Loucy (cell line): ENCODE results near the gene ZBTB8A.
"Not testable (repeated sequence)": the region's sequence is repeated elsewhere in the genome, so short reads cannot be mapped to it uniquely, and the experiment has no call there.

Source experiments
- H2AFZ ChIP-seq: fragments of 200-600 bp; sonication (generic); 2 replicates; pipeline ENCODE4 v1.6.0; 2016; ENCODE audit warnings: antibody characterized with exemption, mild to moderate bottlenecking, low read length, moderate library complexity
- H3F3A ChIP-seq: fragments of 200-600 bp; 2 replicates; pipeline ENCODE4 v1.6.0; 2016; ENCODE audit warnings: antibody characterized with exemption, low read depth, mild to moderate bottlenecking
- H3K27me3 ChIP-seq: fragments of 200-600 bp; sonication (generic); 2 replicates; pipeline ENCODE4 v1.6.1; 2014; ENCODE audit warnings: low read length, mild to moderate bottlenecking; ENCODE audit not compliant: insufficient read depth, poor library complexity, severe bottlenecking
- H3K36me3 ChIP-seq: fragments of 200-600 bp; sonication (generic); 2 replicates; pipeline ENCODE4 v1.6.1; 2016; ENCODE audit warnings: low read length; ENCODE audit not compliant: insufficient read depth
- H3K4me1 ChIP-seq: fragments of 200-600 bp; sonication (generic); 2 replicates; pipeline ENCODE4 v1.5.1; 2014; ENCODE audit warnings: low read length, mild to moderate bottlenecking; ENCODE audit not compliant: insufficient read depth, poor library complexity, severe bottlenecking
- H3K4me2 ChIP-seq: fragments of 200-600 bp; sonication (generic); 2 replicates; pipeline ENCODE4 v1.6.0; 2014; ENCODE audit warnings: antibody characterized with exemption, low read length, low read depth, mild to moderate bottlenecking; ENCODE audit not compliant: poor library complexity, severe bottlenecking
- H3K4me3 ChIP-seq: fragments of 200-600 bp; sonication (generic); 2 replicates; pipeline ENCODE4 v1.5.1; 2014; ENCODE audit warnings: low read length, mild to moderate bottlenecking, mixed read lengths; ENCODE audit not compliant: poor library complexity, severe bottlenecking
- H3K79me2 ChIP-seq: fragments of 200-600 bp; sonication (generic); 2 replicates; pipeline ENCODE4 v1.6.1; 2014; ENCODE audit warnings: low read length; ENCODE audit not compliant: insufficient read depth
- H3K9ac ChIP-seq: fragments of 200-600 bp; sonication (generic); 2 replicates; pipeline ENCODE4 v1.6.0; 2014; ENCODE audit warnings: mild to moderate bottlenecking, low read depth, low read length, moderate library complexity; ENCODE audit not compliant: poor library complexity, severe bottlenecking
- H3K9me2 ChIP-seq: fragments of 200-600 bp; sonication (generic); replicated peaks from 2 replicates; pipeline ENCODE4 v1.6.1; 2016; ENCODE audit warnings: low read depth, low read length, mixed read lengths
- H3K9me3 ChIP-seq: fragments of 200-600 bp; sonication (generic); 2 replicates; pipeline ENCODE4 v1.6.1; 2014; ENCODE audit warnings: mild to moderate bottlenecking, antibody characterized with exemption, low read length, low read depth; ENCODE audit not compliant: insufficient read depth
- H4K20me1 ChIP-seq: fragments of 200-600 bp; sonication (generic); 2 replicates; pipeline ENCODE4 v1.6.0; 2014; ENCODE audit warnings: antibody characterized with exemption, low read length, mild to moderate bottlenecking; ENCODE audit not compliant: insufficient read depth, poor library complexity, severe bottlenecking
- EZH2phosphoT487 ChIP-seq: fragments of 200-600 bp; IDR thresholded peaks from 2 replicates; pipeline ENCODE4 v1.6.1; 2018; ENCODE audit warnings: antibody characterized with exemption, mild to moderate bottlenecking, moderate library complexity, borderline replicate concordance
- TF ChIP-seq, protein P1 (sequence below): fragments of 200-600 bp; sonication (generic); conservative IDR thresholded peaks from 2 replicates; pipeline ENCODE4 v1.5.1; 2014; ENCODE audit warnings: mild to moderate bottlenecking, antibody characterized with exemption, low read length

The ZBTB8A gene

GRCh38 chr1:32639489-32640075 lies 100.4 kb downstream of the ZBTB8A start:
- Histone ChIP-seq H3K79me2 (peaks cover 17% of the 10 kb centered on the region; the same call in 1 of the 2 replicates), H3F3A (no peaks in the 10 kb centered on the region), H4K20me1 (no peaks in the 10 kb centered on the region), H3K9ac (no peak overlapping the region), H3K9me2 (no peaks in the 10 kb centered on the region), H3K4me3 (no peak overlapping the region), H3K27me3 (no peaks in the 10 kb centered on the region), H3K9me3 (no peaks in the 10 kb centered on the region), H3K4me2 (no peak overlapping the region), H3K36me3 (no peaks in the 10 kb centered on the region), H2AFZ (no peak overlapping the region), H3K4me1 (no peaks in the 10 kb centered on the region)
- no peak for TF ChIP-seq EZH2phosphoT487
- TF ChIP-seq, protein P1, sequence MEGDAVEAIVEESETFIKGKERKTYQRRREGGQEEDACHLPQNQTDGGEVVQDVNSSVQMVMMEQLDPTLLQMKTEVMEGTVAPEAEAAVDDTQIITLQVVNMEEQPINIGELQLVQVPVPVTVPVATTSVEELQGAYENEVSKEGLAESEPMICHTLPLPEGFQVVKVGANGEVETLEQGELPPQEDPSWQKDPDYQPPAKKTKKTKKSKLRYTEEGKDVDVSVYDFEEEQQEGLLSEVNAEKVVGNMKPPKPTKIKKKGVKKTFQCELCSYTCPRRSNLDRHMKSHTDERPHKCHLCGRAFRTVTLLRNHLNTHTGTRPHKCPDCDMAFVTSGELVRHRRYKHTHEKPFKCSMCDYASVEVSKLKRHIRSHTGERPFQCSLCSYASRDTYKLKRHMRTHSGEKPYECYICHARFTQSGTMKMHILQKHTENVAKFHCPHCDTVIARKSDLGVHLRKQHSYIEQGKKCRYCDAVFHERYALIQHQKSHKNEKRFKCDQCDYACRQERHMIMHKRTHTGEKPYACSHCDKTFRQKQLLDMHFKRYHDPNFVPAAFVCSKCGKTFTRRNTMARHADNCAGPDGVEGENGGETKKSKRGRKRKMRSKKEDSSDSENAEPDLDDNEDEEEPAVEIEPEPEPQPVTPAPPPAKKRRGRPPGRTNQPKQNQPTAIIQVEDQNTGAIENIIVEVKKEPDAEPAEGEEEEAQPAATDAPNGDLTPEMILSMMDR, result no peak

DNA sequence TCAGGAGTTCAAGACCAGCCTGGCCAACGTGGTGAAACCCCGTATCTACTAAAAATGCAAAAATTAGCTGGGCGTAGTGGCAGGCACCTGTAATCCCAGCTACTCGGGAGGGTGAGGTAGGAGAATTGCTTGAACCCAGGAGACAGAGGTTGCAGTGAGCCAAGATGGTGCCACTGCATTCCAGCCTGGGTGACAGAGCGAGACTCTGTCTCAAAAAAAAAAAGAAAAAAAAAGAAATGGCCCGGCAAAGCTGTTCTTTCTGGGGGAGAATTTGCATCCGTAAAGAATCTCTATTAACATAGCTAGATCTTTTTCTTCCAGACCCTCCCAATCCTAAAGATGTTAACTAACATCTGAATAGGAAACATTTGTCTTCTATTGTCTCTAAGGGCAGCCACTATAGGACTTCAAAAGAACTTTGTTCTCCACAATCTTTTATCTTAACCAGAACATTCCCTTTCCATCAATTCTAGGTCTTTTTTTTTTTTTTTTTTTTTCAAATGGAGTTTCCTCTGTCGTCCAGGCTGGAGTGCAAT lies 103.1 kb downstream of the ZBTB8A start:
- H3K9ac ChIP-seq, H3K4me3 ChIP-seq, H3K4me1 ChIP-seq, H2AFZ ChIP-seq, H3K4me2 ChIP-seq, H4K20me1 ChIP-seq, H3K9me2 ChIP-seq, H3K27me3 ChIP-seq, H3F3A ChIP-seq, H3K36me3 ChIP-seq, H3K9me3 ChIP-seq: not testable (repeated sequence)
- H3K79me2 ChIP-seq, result peaks cover 24% of the 10 kb centered on the region

DNA sequence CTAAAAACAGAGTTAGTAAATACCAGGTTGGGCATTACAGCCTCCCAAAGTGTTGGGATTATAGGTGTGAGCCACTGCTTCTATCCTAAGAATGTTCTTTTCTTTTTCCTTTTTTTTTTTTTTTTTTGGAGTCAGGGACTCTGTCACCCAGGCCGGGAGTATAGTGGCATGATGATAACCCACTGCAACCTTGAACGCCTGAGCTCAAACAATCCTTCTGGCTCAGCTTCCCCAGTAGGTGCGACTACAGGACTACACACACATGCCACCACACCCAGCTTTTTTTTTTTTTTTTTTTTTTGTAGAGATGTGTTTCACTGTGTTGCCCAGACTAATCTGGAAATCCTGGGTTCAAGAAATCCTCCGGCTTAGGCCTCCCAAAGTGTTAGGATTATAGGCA lies 105.2 kb downstream of the ZBTB8A start:
- no peak overlapping the region for H3K4me3 ChIP-seq
- H3K79me2 ChIP-seq, result peaks cover 39% of the 10 kb centered on the region
- no peak overlapping the region for H3K4me2 ChIP-seq
- peaks cover 15% of the 10 kb centered on the region for H3K4me1 ChIP-seq
- no peaks in the 10 kb centered on the region for H3K27me3 ChIP-seq
- no peaks in the 10 kb centered on the region for H3F3A ChIP-seq
- TF ChIP-seq EZH2phosphoT487, result no peak
- TF ChIP-seq, protein P1, result no peak
- H3K9ac ChIP-seq, result no peak overlapping the region
- H3K9me3 ChIP-seq, result no peaks in the 10 kb centered on the region
- no peaks in the 10 kb centered on the region for H3K36me3 ChIP-seq
- H4K20me1 ChIP-seq, result peaks cover 16% of the 10 kb centered on the region
- no peaks in the 10 kb centered on the region for H3K9me2 ChIP-seq
- no peak overlapping the region for H2AFZ ChIP-seq
